DMS153 (cell line): ENCODE measurements around the gene CCN5.
"Not testable (repeated sequence)": the region's sequence is repeated elsewhere in the genome, so short reads cannot be mapped to it uniquely, and the experiment has no call there.

Experiments
- DNase-seq: peaks from one replicate; lab custom pipeline; 2025; lab: John Stamatoyannopoulos, UW

The CCN5 gene

DNA sequence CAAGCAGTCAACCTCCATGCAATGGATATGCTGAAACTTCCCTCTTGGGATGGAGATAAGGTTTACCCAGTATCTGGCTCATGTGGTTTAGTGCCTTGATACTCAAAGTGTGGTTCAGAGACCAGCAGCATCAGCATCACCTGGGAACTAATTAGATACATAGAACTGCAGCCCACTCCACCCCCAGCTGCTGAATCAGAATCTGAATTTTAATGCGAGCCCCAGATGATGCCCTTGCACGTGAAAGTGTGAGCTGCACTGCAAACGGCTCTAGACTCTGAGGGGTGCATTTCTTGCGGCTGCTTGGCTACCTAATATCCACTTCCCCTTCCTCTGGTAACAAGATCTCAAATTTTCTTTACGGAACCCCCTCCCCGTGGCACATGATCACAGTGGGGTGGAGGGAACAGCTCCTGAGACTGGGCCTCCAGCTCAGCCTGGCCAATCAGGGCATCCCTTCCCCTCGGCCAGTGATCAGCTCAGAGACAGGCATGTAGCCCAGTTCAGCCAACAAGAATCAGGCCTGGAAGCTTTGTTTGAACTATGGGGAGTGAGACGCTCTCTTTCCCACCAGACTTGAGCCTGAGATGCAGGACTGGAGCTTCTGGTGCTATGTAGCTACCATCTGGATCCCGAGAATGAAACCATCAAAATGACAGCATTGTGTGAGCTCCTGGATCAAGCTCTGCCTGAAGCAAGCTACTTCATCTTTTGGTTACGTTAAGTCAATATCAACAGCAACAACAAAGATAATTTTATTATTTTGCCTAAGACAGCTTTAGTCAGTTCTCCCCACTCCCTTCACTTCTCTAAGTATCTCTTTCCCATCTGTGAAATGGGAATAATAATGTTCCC lies 43.3 kb downstream of the CCN5 start:
- DNase-seq, result no peak

DNA sequence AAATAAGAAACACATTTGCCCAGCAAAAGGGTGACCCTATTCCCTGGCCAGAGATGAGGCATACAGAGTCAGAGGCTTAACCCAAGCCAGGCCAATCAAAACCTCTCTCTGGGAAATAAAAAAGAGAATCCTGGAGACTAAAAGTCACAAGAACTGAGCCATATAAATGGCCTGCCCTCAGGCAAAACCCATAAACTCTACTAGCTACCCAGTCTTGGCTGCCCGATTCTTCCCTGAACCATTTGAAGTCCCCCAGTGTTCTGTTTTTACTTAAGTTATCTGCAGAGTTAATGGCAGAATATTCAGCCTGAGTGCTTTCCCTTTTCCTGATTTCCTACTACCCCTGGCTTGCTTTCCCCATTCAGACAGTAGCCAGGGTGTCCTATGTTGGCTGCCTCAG lies 44.4 kb downstream of the CCN5 start:
- DNase-seq, result no peak

DNA sequence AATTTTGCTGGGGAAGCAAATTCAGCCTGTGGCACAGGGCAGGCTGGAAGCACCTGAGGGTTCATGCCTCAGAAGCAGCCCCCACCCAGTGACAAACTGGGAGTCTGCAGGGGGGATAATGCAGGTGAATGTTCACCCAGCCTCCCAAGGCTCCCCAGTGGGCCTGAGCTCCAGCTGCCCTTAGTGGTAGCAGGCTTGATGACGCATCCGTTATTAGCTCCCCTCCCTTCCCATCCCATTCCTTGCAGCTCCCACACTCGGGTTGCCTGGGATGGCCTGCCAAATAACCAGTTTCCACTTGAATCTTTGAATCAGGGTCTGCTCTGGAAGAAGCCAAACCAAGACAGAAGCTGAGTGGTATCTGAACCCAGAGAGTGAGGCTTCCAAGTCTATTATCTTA lies 46.3 kb downstream of the CCN5 start:
- DNase-seq, result no peak

DNA sequence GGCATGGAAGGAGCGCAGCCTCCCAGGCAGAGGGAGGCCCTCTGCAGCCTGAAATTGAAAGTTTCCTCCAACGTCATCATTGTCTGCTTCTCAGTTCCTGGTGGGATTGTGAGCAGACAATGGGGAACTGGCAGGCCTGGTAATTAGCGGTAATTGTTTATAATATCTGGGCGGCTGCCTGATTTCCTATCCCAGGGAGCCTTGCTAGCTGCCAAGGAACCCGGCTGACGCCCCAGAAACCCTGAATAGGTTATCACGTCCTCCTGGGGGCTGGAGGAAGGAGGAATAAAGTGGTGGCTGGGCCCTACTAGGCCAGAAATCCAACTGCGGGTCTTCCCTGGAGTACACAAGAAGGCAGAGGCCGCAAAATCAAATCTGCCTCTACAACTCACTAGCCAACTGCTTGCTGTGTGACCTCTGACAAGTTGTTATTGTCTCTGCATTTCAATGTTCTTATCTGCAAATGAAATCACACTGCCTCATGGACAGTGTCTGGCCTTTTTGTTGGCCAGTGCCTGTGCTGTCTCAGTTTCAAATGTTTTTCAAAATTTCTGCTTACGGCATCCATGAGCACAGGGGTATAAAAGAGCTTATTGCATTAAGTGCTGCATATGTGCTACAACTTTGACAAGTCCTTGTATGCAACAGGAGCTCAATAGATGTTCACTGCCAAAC lies 47.4 kb downstream of the CCN5 start:
- DNase-seq, result no peak

DNA sequence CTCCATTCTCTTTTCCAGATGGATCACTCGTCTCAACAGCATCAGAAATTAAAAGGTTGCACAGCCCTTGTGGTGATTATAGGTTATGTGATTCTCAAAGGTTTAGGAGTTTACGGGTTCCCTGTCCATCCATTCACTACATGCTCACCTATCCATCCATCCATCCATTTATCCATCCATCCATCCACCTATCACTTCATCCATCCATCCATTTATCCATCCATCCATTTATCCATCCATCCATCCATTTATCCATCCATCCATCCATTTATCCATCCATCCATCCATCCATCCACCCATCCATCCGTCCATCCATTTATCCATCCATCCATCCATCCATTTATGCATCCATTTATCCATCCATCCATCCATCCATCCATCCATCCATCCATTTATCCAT lies 48.6 kb downstream of the CCN5 start:
- not testable (repeated sequence) for DNase-seq

DNA sequence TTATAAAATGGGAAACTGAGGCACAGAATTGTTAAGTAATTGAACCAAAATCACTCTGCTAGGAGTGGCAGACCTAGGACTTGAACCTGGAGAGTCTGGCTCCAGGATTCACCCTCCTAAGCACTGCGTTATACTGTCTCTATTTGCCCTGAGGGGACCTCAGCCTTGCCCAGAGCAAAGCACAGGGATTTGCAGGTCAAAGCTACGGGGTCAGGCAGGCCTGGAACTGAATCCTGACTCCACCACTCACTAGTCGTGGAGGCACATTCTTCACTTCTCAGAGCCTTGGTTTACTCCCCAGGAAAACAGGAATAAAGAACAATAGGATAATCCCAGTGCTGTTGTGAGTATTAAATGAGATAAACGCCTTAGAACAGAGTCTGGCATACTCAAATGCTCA lies 49.9 kb downstream of the CCN5 start:
- no peak for DNase-seq

DNA sequence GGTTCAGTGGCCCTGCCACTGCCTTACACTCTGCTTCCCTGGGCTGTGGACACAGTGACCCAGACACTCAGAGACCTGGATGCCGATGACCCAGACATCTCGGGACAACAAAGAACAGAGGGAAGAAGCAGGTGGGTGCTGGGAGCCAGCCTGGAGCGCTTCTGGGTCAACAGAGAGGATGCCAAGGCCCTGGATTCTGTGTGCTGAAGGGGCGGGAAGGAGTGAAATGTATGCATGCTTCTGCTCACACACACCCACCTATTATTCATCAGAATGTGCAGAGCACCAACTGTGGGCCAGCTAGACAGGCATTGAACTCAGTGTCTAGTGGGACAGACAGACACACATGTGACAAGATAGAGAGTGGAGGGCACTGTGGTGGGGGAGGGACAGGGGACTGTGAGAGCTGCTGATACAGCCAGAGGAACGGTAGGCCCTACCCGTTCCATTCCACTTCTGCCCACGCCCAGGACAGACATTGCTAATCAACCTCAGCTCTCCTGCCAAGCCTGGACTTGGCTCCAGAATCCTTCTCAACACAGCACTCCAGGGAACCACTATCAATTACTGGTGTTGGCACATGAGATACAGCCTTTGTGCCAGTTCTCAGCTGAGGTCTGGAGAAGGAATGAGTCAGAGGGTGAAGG lies 50.7 kb downstream of the CCN5 start:
- no peak for DNase-seq

DNA sequence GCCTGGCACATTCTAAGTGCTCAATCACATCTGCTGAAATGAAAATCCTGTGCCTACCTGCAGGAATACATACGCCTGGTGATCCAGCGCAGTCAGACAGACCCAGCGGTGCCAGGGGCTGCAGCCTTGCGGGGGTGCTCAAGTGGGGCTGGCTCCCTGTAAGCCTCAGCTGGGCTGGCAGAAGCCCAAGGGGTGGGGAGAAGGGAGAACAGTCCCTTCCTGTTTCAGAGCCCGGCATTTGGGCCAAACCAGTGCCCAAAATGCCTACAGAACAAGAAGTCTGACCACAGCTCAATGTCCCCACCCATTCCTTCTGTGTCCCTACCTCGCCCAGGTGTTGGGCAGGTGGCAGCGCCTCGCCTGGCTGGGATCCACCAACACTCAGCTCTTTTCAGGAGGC lies 53.1 kb downstream of the CCN5 start:
- no peak for DNase-seq

DNA sequence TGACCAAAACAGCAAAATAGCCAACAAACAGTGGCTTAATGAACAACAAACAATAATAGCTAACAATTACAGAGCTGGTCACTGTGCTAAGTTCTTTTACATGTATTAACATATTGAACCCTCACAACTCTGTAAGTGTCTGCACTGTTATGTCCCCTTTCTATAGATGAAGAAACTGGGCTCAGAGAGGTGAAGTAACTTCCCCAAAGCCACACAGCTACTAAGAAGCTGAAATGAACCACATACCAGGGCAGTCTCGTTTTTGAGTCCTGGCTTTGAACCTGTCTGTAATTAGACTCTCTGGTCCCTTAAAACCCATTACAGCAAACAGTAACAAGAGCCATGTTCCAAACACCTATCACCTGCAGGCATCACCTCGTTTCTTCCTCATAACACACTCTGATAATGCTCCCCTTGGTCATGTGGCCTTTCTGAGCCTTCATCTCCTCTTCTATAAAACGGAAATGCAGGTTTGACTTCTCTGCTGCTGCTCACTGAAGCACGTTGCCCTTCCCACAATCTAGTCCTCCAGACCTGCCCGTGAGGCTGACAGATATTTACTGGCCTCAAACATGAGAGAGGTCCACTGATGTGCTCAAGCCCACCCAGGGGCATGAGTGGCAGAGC lies 53.8 kb downstream of the CCN5 start:
- DNase-seq, result no peak

DNA sequence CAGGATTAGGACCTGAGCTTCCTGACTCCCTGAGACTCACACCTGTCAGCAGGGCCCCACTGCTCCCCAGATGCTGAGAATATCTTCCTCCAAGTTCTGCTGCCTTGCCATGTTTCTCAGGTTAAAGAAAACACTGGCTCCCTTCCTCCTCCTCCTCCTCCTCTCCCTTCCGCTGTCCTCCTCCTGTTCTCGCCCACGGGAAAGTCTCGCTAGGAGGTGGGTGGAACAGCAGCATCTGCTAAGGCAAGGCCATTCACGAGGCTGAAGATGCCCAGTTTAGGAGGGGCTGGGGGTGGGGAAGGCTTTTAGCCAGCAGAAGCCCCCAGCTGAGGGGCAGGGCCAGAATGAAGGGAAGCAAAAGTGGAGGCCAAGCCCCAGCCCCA lies 54.3 kb downstream of the CCN5 start:
- no peak for DNase-seq

DNA sequence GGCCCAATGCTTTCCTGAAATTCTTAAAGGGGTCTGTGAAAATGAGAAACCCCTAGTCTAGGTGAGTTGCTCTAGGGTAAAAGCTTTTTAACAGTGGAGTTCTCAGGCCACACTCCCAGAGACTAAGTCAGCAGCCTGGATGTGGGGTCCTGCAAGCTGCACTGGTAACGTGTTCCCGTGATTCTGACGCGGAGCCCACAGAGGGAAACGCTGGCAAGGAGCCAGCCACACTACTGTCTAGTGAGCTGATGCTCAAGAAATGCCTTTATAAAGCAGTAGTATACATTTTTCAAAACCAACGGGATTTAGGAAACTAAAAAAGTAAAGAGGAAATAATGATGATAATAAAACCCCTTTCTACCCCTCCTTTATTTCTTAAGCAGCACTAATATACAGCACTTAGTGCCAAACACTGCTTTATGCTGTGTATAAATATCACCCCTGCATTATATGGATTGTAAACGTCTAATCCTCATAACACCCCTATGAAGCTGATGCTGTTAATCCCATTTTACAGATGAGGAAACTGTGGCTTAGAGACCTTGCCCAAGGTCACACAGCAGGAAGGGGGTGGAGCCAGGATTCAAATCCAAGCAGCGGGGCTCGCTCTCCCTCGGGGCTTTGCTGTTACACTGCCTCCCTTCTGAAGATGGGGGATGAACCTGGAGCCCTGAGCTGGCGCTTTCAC lies 55.5 kb downstream of the CCN5 start:
- DNase-seq, result no peak

DNA sequence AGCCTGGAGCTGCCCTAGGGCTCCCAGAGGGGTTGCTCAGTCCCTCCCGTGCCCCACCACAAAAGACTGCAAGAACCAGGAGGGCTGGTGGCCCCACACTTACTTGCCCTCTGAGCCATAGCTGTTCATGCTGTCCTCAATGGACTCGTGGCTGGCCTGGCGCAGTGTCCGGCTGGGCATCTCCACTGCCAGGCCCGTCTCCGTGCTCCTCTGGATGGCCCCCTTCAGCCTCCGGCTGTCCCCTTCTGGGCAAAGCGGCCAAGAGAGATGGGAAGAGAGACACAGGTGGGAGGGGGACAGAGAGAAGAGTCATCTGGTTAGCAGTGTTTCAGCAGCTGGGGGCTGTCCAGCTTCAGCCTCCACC lies 56.0 kb downstream of the CCN5 start:
- DNase-seq, result no peak

DNA sequence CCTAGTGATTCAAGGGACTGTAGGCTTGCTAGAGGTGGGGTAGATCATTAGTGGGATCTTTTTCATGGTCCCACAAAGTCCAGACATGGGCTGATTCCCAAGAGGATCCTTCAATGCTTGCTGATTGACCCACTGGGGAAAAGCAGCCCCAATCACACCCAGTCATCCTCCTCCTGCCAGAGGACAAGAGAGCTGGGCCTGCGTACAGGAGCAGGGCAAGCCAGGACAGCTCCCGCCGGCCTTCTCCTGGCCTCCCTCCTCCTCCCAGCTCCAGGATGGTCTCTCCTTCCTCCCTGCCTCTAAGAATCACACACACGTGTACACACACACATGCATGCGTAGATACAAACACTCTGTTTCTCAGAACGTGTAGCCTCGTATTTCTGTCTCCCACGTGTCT lies 57.5 kb downstream of the CCN5 start:
- DNase-seq, result no peak

DNA sequence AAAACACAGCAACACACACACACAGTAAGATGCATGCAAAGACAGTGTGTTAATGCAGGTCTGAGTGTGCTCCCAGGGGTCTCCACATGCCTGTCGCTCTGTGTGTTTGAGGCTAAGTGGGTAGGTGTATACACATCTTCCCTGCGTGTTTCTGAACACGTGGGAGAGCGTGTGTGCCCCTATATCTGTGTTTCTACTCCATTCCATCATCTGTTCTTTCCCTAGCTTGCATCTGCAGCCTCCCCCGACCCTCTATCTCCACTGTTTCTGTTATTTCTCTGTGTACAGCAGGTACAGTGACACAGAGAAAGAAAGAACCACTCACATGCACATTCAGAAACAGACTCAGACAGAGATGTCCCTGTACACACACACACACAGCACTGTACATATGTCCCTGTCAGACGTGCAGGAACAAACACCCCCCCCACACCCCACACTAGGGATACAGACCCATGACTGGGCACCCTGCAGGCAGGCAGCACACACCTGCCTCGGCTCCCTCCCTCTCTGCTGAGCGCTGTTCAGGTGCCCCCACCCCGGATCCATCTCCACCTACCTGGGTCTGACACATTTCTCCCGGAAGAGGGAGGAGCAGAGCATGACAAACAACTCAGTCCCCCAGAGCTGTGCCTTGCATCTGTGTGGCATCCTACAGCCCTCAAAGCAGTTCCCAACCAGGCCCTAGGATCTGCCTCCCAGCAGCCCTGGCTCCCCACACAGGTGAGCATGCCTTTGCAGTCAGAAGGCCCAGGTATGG lies 58.1 kb downstream of the CCN5 start:
- no peak for DNase-seq

DNA sequence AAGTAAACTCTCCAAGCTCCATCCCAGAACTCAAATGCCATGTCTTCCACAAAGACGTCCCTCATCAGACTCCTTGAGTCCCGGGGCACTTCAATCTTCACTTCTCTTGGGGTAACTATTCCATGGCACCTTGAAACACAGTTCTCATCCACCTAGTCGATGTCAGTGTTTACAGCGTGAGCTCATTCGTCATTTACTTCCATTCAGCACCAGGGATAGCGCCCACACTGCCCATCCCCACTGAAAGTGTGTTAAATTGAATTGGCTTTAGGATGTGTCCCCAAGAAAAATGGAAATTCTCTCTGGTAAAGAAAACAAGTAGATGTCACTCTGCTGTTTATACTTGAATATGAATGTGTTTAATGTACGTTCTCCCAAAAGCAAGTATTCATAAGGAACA lies 61.8 kb downstream of the CCN5 start:
- DNase-seq, result no peak
